ENCODE measurements around the gene DAZL.

- TF ChIP-seq CTCF (IDR thresholded peaks at IDR 0.05) (no peak), POLR2A (IDR thresholded peaks at IDR 0.05) (no peak), EP300 (IDR thresholded peaks at IDR 0.05) (no peak), POLR2AphosphoS5 (IDR thresholded peaks at IDR 0.05) (no peak)
Observed at GRCh38 chr3:16599694-16600093, 5.5 kb downstream of the DAZL start.

Measured in stomach (tissue), 4 donors.